Activated CD8-positive, alpha-beta memory T cell treated with anti-CD3 and anti-CD28 coated beads, Interleukin-2, amount 50 U/mL, for 24 hours (primary cell): ENCODE measurements around the gene PAIP2.
A peak's percentile ranks its signal among the peaks of the same experiment; 100 is the strongest.
"Not testable (repeated sequence)": the region's sequence is repeated elsewhere in the genome, so short reads cannot be mapped to it uniquely, and the experiment has no call there.

Source experiments
- DNase-seq: peaks from one replicate; pipeline ENCODE4 v3.0.0-alpha.2; 2020; ENCODE audit errors: extremely low read depth

The PAIP2 gene

DNA sequence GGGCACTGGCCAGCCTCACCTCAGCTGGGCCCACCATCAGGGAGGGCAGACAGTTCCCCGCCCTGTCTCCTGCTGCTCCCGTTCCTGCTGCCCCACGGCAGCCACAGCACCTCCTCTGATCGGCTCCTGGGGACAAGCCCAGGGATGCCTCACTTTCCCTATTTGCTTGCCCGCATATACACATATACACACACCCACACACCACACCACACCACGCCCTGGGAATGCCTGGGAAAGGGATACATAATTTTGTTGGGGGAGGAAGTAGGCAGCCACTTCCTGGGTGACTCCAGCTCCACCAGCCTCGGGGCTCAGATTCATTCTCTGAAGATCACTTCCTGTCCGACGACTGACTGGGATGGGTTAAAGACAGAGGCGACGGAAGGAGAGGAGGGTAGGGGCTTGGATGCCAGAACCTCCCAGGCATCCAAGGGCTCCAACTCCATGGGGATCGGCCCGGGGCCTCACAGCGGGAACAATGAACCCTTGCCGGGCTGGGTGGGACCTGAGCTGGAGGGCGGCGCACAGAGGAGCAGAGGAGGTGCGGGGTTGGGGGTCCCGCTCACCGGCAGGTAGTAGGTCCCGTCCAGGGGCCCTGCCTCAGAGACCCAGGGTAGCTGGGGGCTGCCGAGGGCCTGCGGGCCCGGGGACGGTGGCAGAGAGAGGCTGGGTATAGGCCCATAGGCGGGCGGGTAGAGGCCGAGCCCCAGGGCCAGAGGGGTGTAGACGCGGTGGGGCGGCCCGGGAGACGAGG is 50.1 kb downstream of the PAIP2 start:
- DNase-seq = no peak

DNA sequence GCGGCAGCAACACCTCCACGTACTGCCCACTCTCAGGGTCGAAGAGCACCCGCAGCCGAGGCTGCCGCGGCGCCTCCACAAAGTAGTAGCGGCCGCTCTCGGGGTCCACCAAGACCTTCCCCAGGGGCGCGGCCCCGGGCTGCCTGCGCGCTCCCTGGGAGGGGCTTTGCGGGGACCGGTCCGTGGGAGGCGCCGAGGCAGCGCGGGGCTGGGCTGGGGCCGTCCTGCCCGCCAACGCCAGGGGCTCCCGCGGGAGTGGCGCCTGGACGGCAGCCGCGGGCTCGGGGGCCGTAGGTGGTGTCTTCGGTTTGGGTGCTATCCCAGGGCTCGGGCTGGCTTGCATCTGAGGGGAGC is 50.6 kb downstream of the PAIP2 start:
- DNase-seq = no peak

- peak; percentile 56 for DNase-seq
Measured at GRCh38 chr5:139392678-139393496, 51.2 kb downstream of the PAIP2 start.

DNA sequence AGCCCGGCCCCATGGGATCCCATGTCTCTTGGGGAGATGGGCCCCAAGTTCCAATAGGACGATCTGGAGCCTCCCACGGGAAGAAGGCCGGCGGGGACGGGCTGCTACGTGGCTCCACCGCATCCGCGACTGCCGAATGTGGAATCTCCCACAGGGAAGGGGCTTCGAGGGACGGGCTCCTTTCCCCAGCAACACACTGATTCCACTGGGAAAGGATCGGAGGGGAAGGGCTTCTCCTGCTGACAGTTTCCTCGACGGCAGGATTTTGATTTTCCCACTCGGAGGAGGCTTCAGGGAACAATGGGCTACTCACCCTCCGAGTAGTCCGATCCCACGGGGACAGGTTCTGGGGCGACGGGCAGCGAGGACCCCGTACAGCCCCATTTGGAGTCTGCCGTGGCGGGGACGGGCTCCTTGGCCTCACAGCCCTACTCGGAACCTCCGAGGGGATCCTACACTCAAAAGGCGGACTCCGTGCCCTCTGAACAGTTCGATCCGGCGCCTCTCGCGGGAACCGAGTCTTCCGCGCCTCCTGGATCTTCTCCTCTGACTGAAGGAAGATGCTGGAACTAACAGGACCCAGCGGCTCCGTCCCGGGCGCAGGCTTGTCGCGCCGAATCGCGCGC is 52.0 kb downstream of the PAIP2 start:
- no peak for DNase-seq

DNA sequence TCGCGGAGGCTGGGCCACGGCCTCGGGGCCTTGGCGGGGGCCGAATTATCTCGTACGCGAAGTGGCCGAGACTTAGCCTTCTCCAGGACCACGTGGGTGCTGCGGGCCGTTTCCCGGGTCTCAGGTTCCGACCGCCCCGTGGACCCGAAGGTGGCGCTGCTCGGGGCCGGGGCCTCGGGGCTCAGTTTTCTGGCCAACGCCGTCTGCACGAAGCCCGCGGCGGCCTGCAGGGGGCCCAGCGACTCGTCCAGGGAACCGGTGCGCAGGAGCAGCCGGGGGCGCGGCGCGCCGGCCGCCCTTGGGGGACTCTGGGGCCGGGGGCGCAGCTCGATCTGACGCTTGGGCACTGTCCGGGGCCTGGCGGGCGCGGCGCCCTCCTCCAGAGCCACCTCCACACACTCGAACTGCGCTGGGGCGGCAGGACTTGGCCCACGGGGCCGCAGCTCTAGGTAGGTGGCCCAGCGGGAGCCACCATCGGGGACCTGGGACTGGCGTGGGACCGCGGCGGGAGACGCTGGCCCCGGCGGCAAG is 52.5 kb downstream of the PAIP2 start:
- DNase-seq = no peak

- DNase-seq = no peak
Measured at GRCh38 chr5:139394654-139395566, 53.3 kb downstream of the PAIP2 start, which contains the start of gene PROB1. TSS of gene PROB1 (minus strand) at chr5:139395104. CDS start at chr5:139395081, 23 bp downstream.

- no peak for DNase-seq
Measured at GRCh38 chr5:139395844-139396640, 54.4 kb downstream of the PAIP2 start.

- no peak for DNase-seq
Measured at GRCh38 chr5:139396691-139397090, 55.0 kb downstream of the PAIP2 start.

DNA sequence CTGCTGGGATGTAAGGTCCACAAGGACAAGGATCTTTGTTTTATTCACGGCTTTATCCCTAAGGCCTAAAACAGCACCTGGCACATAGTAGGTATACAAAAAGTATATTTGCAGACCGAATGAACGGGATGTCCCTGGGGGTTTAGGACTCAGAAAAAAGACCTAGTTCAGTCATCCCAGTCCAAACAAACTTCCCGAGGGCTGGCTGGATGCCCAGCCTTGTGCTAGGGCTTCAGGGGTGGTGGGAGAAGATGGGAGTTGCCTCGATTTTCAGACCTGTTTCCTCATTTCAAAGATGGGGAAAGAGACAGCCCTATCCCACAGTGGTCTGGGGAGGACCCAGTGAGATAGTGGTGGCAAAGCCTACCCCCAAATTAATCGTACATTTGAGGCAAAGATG is 56.3 kb downstream of the PAIP2 start:
- no peak for DNase-seq

DNA sequence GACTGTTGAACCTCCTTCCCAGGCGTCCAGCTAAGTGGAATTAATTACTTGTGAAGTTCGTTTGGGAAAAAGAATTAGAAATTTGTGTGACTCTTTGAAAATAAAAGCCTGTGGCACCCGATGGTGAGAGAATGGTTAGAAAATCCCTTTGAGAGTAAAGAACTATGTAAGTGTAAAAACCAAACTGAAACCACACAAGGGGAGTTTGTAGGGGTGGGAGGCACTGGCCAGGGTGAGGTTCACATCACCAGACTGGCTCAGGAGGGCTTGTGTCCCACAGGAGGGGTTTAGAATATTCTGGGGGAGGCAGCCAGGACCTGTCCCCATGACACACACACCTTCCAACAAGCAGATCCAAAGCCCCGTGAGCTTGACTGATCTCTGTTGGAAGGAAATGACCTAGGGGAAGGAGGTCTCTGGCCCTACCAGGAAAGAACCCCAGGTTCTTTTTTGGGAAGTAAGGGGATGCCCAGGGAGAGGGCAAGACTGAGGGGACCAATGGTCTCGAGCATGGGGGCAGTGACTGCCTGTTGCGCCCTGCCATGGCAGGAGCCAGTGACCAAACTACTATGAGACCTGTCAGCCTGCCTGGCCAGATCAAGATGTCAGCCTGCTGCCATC is 58.0 kb downstream of the PAIP2 start:
- DNase-seq = no peak

DNA sequence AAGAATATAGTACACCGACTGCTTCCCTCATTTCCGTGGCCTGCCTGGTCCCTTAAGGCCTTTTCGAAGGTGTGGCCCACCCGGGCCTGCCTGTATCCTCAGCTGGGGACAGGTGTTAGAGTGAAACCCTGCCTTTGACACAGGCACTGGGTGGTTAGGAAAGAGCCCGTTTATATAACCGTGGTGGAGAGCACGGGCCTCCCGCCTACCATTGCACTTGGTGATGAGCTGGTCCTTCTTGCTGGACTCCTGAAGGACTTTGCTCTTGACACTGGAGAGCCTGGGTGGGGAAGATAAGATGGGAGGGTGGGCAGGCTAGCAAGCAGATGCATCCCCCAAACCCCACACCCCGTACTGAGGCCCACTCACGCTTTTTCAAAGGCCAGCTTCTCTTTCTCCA is 59.9 kb downstream of the PAIP2 start:
- DNase-seq = no peak

DNA sequence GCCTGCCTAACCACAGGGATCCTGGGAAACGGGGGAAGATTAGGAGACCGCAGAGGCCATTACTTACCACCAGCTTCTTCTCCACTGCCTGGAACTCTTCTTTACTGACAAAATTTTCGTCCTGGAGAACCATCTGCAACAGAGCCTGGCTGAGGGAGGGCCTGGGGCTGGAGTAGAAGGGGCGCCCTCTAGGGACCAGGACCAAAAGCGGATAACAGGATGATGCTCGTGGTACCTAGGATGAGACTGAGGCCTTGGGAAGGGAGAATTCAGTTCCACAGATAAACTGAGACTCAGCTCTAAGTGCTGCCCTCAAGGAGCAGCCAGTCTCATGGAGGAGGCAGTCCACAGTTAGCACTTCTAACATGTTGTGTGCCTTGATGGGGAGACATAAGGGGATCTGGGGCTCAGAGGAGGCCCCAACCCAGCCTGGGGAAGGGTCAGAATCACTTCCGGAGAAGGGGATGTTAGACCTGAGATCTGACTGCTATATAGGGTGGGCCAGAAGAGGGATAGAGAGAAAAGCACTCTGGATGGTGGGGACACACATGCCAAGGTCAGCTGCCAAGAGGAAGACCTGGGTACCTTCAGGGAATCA is 61.0 kb downstream of the PAIP2 start:
- DNase-seq = no peak

DNA sequence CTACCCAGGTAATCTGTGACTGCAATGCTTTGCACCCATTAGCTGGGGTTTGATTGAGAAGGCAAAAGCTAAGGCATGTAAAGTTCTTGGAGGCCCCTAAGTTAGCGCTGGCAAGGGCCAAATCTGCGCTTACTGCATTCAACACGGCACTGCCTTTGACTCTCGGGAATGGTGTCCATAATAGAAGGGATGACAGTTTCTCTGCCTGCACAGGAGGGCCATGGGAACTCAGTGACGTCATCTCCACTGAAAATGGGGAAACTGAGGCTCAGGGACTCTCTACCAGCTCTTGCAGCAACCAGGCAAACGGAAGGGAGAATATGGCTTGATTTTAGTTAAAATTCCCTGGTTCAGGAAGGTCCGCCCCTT is 61.7 kb downstream of the PAIP2 start:
- DNase-seq = no peak

DNA sequence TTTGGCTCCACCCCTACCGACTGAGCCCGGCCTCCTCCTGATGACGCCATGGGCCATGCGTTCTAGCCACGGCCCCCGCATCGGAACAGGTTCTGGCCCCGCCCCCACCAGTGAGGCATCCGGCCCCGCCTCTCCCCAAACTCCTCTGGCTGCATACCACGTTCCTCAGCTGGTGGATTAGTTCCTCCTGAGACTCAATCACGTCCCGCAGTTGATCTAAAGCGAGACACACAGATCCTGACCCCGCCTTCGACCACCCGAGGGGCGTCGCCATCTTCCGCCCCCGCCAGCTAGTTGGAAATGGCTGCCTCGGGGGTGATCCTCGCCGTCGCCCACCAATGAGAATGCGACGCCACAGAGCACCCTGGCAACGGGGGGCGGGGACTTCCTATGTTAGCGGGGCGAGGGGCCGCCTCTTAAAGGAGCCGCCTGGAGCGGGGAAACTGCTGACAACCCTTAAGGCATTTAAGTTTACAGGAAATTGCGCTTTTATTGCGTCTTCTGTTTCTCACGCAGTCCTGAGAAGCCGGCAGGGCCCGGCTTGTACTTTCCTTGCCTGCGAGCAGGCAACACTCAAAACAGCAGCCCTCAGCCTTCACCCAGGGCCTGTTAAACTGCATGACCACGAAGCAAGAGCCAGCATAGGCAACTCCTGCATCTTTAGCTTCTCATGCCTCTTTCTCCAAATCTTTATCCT is 62.3 kb downstream of the PAIP2 start, which contains the start of gene SPATA24:
SPATA24 (minus strand) TSS at position 303 of the 697 bp plus-strand sequence; CDS start at position 274, 29 bp downstream.
- peak; percentile 95 for DNase-seq

GRCh38 chr5:139404484-139404840 is 62.8 kb downstream of the PAIP2 start:
- DNase-seq = no peak

- no peak for DNase-seq
Measured at GRCh38 chr5:139406963-139407362, 65.3 kb downstream of the PAIP2 start.

- no peak for DNase-seq
Measured at GRCh38 chr5:139407517-139407916, 65.9 kb downstream of the PAIP2 start.

GRCh38 chr5:139408191-139408590 is 66.5 kb downstream of the PAIP2 start:
- no peak for DNase-seq

GRCh38 chr5:139409116-139409515 is 67.5 kb downstream of the PAIP2 start:
- not testable (repeated sequence) for DNase-seq
